NOMO-1 (cell line): ENCODE results near the gene DEFB123.

Source experiments
- DNase-seq, 2 experiments: peaks; one replicate each; lab custom pipeline; 2025; ENCODE audit not compliant: unreplicated experiment in 2 of 2; lab: John Stamatoyannopoulos, UW

Gene DEFB123

GRCh38 chr20:31473331-31474096 lies 33.1 kb downstream of the DEFB123 start:
- DNase-seq: no peak

GRCh38 chr20:31474097-31474436 lies 33.6 kb downstream of the DEFB123 start:
- DNase-seq: peak; percentile 10 to 45

GRCh38 chr20:31474758-31475427 lies 34.5 kb downstream of the DEFB123 start, which contains the start of the genes DEFB124 and REM1:
Gene DEFB124, minus strand, starts transcription at chr20:31475127. Its CDS starts 2,114 bp downstream, at chr20:31473013.
Gene REM1, plus strand, starts transcription at chr20:31475288. Its CDS starts 1,158 bp downstream, at chr20:31476446.
- no peak for DNase-seq

GRCh38 chr20:31475472-31476293 lies 35.3 kb downstream of the DEFB123 start:
- no peak for DNase-seq

- no peak for DNase-seq
Observed at GRCh38 chr20:31476294-31476585, 35.8 kb downstream of the DEFB123 start.

- no peak for DNase-seq
Observed at GRCh38 chr20:31476643-31477215, 36.3 kb downstream of the DEFB123 start.

- no peak for DNase-seq
Observed at GRCh38 chr20:31484001-31484400, 43.6 kb downstream of the DEFB123 start.

GRCh38 chr20:31485450-31486339 lies 45.3 kb downstream of the DEFB123 start:
- no peak for DNase-seq

- DNase-seq: no peak
Observed at GRCh38 chr20:31488115-31488514, 47.7 kb downstream of the DEFB123 start.

GRCh38 chr20:31489152-31489551 lies 48.7 kb downstream of the DEFB123 start:
- DNase-seq: no peak

- no peak for DNase-seq
Observed at GRCh38 chr20:31490752-31491151, 50.3 kb downstream of the DEFB123 start.

GRCh38 chr20:31494131-31494530 lies 53.7 kb downstream of the DEFB123 start:
- DNase-seq: no peak

GRCh38 chr20:31496761-31497295 lies 56.4 kb downstream of the DEFB123 start:
- no peak for DNase-seq

GRCh38 chr20:31497838-31498540 lies 57.6 kb downstream of the DEFB123 start:
- no peak for DNase-seq
